Fibroblast of the conjunctiva (primary cell): ENCODE results near the gene BST2.

Experiments
- DNase-seq: peaks from one replicate; pipeline ENCODE4 v3.0.0-alpha.2; 2010; ENCODE audit warnings: low read depth

The BST2 gene

GRCh38 chr19:17419621-17420474, 14.4 kb upstream of the BST2 start, which contains the start of gene MVB12A:
TSS of gene MVB12A (plus strand) at chr19:17420047. CDS start at chr19:17420136, 89 bp downstream.
- peak; percentile 99 for DNase-seq

DNA sequence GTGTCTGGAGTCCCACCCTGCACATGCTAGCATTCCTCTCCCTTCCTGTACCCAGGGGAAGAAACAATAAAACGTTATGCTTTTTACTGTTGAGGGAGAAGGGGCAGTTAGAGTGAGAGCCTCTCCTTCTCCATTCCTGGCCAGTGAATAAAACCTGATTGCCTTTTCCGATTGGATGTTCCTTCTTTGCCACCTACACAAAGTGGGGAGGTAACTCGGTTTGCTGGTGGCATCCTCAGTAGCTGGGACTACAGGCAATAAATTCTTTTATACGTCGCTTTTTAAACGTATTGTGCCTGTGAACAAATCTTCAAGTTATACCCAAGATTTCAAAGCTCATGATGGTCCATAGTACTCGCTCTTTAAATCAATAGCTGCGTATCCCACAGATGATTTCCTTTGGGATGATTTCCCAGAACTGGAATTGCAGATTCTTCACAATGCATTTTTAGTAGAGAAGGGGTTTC, 13.8 kb upstream of the BST2 start:
- no peak for DNase-seq

GRCh38 chr19:17418710-17419109, 13.3 kb upstream of the BST2 start:
- no peak for DNase-seq

DNA sequence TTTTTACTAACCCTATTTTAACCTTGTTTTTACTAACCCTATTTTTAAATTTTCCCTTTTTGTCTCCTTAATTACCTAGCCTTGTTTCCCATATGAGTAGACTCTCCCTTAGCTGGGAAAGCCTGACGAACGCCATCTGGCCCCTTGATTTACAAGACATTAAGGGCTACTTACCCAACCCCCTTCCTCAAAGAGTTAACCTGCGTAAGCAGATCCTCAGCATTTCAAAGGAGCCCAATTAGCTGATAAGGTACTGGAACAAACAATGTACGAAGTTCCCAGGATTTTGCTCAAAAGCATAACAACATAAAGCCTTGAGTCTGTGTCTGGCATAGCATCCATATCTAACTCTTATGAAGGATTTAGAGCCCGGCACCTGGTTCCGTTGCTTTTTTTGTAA, 9.7 kb upstream of the BST2 start:
- no peak for DNase-seq

- no peak for DNase-seq
Measured at GRCh38 chr19:17414097-17414496, 8.7 kb upstream of the BST2 start.

DNA sequence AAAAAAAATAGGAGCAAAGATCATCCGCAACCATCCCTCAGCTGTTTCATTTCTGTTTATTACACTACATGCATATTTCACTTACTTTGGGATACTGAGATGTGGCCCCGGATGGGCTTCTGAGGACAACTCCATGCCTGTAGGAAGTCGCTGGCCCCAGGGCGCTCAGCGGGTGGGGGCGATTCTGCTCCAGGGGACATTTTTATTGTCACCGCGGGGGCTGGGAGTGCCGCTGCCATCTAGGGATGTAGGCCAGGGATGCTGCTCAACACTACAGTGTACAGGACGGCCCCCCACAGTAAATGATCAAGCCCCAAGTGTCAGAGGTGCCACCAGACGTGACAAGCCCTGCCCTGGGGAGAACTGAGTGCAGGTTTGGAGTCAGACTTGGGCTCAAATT, 6.4 kb upstream of the BST2 start:
- DNase-seq: no peak

DNA sequence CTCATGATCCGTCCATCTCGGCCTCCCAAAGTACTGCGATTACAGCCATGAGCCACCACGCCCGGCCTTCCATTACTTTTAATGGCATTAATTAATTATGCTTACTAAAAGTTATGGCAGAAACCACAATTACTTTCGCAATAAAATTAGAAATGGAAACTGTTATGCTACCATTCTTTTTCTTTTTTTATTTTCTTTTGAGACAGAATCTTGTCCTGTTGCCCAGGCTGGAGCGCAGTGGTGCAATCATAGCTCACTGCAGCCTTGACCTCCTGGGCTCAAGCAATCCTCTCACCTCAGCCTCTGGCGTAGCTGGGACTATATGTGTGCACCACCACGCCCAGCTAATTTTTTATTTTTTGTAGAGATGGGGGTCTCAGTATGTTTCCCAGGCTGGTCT, 4.6 kb upstream of the BST2 start:
- no peak for DNase-seq

- DNase-seq: no peak
Measured at GRCh38 chr19:17406887-17407196, 1.4 kb upstream of the BST2 start.

- DNase-seq: no peak
Measured at GRCh38 chr19:17406046-17406886, 836 bp upstream of the BST2 start.

- no peak for DNase-seq
Measured at GRCh38 chr19:17404621-17405249, 695 bp downstream of the BST2 start.

- DNase-seq: no peak
Measured at GRCh38 chr19:17404015-17404414, 1.4 kb downstream of the BST2 start.

DNA sequence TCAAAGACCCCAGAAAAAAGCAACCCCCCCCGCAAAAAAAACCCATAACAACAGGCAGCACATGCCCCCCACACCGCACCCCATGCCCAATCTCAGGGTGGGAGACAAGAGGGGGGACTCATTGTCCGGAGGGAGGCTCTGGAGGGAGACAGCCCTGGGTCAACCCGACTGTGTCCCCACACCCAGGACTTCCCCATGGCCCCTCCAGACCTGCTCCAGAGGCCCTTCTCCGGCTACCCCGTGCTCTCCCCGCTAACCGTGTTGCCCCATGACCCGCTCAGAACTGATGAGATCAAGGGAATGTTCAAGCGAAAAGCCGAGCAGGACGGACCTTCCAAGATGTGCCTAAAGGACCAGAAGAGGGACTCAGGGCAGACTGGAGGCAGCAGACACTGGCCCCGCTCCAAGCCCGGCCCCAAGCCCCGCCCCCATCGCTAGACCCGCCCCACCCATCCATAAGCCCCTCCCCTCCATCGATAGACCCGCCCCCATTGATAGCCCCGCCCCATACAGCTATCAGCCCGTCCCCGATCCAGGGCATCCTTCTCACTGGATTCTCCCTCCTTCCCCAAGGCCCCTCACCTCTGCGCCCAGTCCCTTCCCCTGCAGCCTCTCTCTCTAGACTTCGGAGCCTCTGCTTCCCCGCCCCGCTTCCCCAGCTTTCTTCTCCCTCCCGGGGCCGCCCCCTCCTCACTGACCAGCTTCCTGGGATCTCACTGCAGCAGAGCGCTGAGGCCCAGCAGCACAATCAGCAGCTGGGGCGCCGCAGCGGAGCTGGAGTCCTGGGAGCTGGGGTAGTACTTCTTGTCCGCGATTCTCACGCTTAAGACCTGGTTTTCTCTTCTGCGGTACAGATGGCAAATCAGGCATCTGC, 2.2 kb downstream of the BST2 start:
- no peak for DNase-seq

DNA sequence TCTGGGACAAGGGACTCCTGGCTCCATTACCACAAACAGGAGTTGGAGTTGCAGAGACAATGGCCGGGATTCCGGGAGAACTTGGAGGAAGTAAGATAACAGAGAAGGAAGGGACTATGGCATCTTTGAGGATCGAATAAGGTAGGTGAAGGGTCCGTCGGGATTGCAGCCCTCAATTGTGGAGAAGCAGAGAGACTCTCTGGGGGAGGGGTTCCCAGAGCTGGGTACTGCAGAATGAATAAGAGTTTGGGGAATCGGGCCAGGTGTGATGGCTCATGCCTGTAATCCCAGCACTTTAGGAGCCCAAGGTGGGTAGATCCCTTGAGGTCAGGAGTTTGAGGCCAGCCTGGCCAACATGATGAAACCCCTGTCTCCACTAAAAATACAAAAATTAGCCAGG, 3.8 kb downstream of the BST2 start:
- DNase-seq: no peak

GRCh38 chr19:17398902-17399527, 6.4 kb downstream of the BST2 start:
- DNase-seq: no peak

- peak; percentile 37 for DNase-seq
Measured at GRCh38 chr19:17394891-17395415, 10.5 kb downstream of the BST2 start.

- no peak for DNase-seq
Measured at GRCh38 chr19:17393914-17394313, 11.5 kb downstream of the BST2 start, which contains the start of gene CCDC194. TSS of gene CCDC194 (minus strand) at chr19:17394196. CDS start at chr19:17394158, 38 bp downstream.

GRCh38 chr19:17393002-17393401, 12.4 kb downstream of the BST2 start:
- no peak for DNase-seq

GRCh38 chr19:17391371-17392151, 13.9 kb downstream of the BST2 start:
- no peak for DNase-seq

- DNase-seq: peak; percentile 75
Measured at GRCh38 chr19:17390665-17391370, 14.6 kb downstream of the BST2 start.
